Osteocyte (in vitro differentiated cells): ENCODE results near the gene KANTR. TPM values are rescaled to one million over a fixed set of nuclear protein-coding genes. Genes with fewer than 3 reads are reported as not detected.
A peak's percentile ranks its signal among the peaks of the same experiment; 100 is the strongest.

Experiments used
- DNase-seq: peaks from one replicate; pipeline ENCODE4 v3.0.0; 2021; ENCODE audit warnings: mixed read lengths; ENCODE audit not compliant: unreplicated experiment; ENCODE audit errors: extremely low spot score
- H3K27ac Mint-ChIP-seq: one replicate; pipeline ENCODE4 v1.8.0; 2021; ENCODE audit warnings: mild to moderate bottlenecking, mixed read lengths; ENCODE audit not compliant: unreplicated experiment
- H3K27me3 Mint-ChIP-seq: one replicate; pipeline ENCODE4 v1.8.0; 2021; ENCODE audit warnings: mixed read lengths; ENCODE audit not compliant: unreplicated experiment
- H3K36me3 Mint-ChIP-seq: one replicate; pipeline ENCODE4 v1.8.0; 2021; ENCODE audit warnings: mixed read lengths; ENCODE audit not compliant: unreplicated experiment
- H3K4me1 Mint-ChIP-seq: one replicate; pipeline ENCODE4 v1.8.0; 2021; ENCODE audit warnings: mixed read lengths; ENCODE audit not compliant: unreplicated experiment
- H3K4me3 Mint-ChIP-seq: one replicate; pipeline ENCODE4 v1.8.0; 2021; ENCODE audit warnings: mild to moderate bottlenecking, moderate library complexity, mixed read lengths; ENCODE audit not compliant: unreplicated experiment
- H3K9me3 Mint-ChIP-seq: one replicate; pipeline ENCODE4 v1.8.0; 2021; ENCODE audit warnings: mixed read lengths; ENCODE audit not compliant: unreplicated experiment
- total RNA-seq: library from RNA; stranded (reverse); gene quantifications from 2 replicates; pipeline ENCODE4 v1.2.1, GENCODE V29; 2021
- TF ChIP-seq, protein P1 (sequence below): fragments of 200-600 bp; sonication (generic); IDR thresholded peaks from 2 replicates; pipeline ENCODE4 v1.5.0; 2021; ENCODE audit warnings: antibody characterized with exemption, mild to moderate bottlenecking, moderate library complexity

The KANTR gene
- total RNA-seq, 1 donor from 2014 or later: 12.4 TPM

GRCh38 chrX:53089925-53090324 lies 4.0 kb upstream of the KANTR start:
- DNase-seq: no peak
- peaks cover 12% of the 10 kb centered on the region for H3K4me1 Mint-ChIP-seq
- H3K36me3 Mint-ChIP-seq: peaks cover 10% of the 10 kb centered on the region
- no peaks in the 10 kb centered on the region for H3K9me3 Mint-ChIP-seq
- H3K4me3 Mint-ChIP-seq: no peak overlapping the region
- no peak overlapping the region for H3K27ac Mint-ChIP-seq
- no peaks in the 10 kb centered on the region for H3K27me3 Mint-ChIP-seq
- TF ChIP-seq, protein P1, sequence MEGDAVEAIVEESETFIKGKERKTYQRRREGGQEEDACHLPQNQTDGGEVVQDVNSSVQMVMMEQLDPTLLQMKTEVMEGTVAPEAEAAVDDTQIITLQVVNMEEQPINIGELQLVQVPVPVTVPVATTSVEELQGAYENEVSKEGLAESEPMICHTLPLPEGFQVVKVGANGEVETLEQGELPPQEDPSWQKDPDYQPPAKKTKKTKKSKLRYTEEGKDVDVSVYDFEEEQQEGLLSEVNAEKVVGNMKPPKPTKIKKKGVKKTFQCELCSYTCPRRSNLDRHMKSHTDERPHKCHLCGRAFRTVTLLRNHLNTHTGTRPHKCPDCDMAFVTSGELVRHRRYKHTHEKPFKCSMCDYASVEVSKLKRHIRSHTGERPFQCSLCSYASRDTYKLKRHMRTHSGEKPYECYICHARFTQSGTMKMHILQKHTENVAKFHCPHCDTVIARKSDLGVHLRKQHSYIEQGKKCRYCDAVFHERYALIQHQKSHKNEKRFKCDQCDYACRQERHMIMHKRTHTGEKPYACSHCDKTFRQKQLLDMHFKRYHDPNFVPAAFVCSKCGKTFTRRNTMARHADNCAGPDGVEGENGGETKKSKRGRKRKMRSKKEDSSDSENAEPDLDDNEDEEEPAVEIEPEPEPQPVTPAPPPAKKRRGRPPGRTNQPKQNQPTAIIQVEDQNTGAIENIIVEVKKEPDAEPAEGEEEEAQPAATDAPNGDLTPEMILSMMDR: no peak

- Mint-ChIP-seq H3K27me3 (no peaks in the 10 kb centered on the region), H3K27ac (no peak overlapping the region), H3K4me1 (peaks cover 14% of the 10 kb centered on the region), H3K9me3 (no peaks in the 10 kb centered on the region), H3K36me3 (no peaks in the 10 kb centered on the region), H3K4me3 (no peak overlapping the region)
- DNase-seq: no peak
- TF ChIP-seq, protein P1: no peak
These were observed 2.6 kb upstream of the KANTR start for GRCh38 chrX:53091354-53091753.

- H3K27ac Mint-ChIP-seq: peak overlapping the region; percentile 85
- TF ChIP-seq, protein P1: peak; percentile 59
- no peaks in the 10 kb centered on the region for H3K36me3 Mint-ChIP-seq
- H3K27me3 Mint-ChIP-seq: no peaks in the 10 kb centered on the region
- H3K9me3 Mint-ChIP-seq: no peaks in the 10 kb centered on the region
- peak; percentile 89 for DNase-seq
- peak overlapping the region; percentile 81 for H3K4me3 Mint-ChIP-seq
- peaks cover 14% of the 10 kb centered on the region for H3K4me1 Mint-ChIP-seq
These were observed 726 bp upstream of the KANTR start for GRCh38 chrX:53093177-53093655.

- Mint-ChIP-seq H3K36me3 (peaks cover 3% of the 10 kb centered on the region), H3K27me3 (no peaks in the 10 kb centered on the region), H3K4me3 (peak overlapping the region; percentile 81), H3K27ac (peak overlapping the region; percentile 76), H3K4me1 (peaks cover 10% of the 10 kb centered on the region), H3K9me3 (peaks cover 3% of the 10 kb centered on the region)
- TF ChIP-seq, protein P1: no peak
- no peak for DNase-seq
These were observed 602 bp downstream of the KANTR start for GRCh38 chrX:53094582-53094905.

- peaks cover 10% of the 10 kb centered on the region for H3K4me1 Mint-ChIP-seq
- TF ChIP-seq, protein P1: no peak
- no peaks in the 10 kb centered on the region for H3K27me3 Mint-ChIP-seq
- H3K4me3 Mint-ChIP-seq: no peak overlapping the region
- peaks cover 4% of the 10 kb centered on the region for H3K9me3 Mint-ChIP-seq
- peaks cover 5% of the 10 kb centered on the region for H3K36me3 Mint-ChIP-seq
- no peak overlapping the region for H3K27ac Mint-ChIP-seq
- DNase-seq: no peak
These were observed 1.9 kb downstream of the KANTR start for GRCh38 chrX:53095796-53096195.
